ENCODE measurements around the gene ENOX1.

DNA sequence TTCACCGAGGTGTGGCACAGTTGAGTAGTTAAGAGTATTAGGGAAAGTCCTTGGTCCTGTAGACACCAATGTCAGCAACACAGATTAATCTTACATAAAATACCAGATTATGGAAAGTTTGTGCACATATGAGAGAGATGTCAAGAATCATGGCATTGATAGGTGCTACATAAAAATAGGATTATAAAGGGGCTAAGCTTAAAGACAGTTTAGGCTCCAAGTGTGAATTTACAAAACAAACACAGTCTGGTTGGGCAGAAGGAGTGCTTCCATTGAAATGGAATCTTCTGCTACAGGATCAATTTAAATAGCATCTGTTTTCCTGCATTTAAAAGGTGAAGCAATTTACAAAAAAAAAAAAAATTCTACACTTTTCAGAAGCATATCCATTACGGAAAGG is 470.5 kb downstream of the ENOX1 start:
- TF ChIP-seq, protein P1, sequence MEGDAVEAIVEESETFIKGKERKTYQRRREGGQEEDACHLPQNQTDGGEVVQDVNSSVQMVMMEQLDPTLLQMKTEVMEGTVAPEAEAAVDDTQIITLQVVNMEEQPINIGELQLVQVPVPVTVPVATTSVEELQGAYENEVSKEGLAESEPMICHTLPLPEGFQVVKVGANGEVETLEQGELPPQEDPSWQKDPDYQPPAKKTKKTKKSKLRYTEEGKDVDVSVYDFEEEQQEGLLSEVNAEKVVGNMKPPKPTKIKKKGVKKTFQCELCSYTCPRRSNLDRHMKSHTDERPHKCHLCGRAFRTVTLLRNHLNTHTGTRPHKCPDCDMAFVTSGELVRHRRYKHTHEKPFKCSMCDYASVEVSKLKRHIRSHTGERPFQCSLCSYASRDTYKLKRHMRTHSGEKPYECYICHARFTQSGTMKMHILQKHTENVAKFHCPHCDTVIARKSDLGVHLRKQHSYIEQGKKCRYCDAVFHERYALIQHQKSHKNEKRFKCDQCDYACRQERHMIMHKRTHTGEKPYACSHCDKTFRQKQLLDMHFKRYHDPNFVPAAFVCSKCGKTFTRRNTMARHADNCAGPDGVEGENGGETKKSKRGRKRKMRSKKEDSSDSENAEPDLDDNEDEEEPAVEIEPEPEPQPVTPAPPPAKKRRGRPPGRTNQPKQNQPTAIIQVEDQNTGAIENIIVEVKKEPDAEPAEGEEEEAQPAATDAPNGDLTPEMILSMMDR (IDR thresholded peaks at IDR 0.05): no peak
- TF ChIP-seq CHD2 (IDR thresholded peaks at IDR 0.05; ENCODE audit: low read length, partially characterized antibody): no peak
- no peak for TF ChIP-seq JUN (IDR thresholded peaks at IDR 0.05)
- no peak for TF ChIP-seq MAZ (IDR thresholded peaks at IDR 0.05; ENCODE audit: borderline replicate concordance, low read depth, low read length)
- no peak for TF ChIP-seq CHD4 (IDR thresholded peaks at IDR 0.05; ENCODE audit: borderline replicate concordance)
- TF ChIP-seq, protein P2, sequence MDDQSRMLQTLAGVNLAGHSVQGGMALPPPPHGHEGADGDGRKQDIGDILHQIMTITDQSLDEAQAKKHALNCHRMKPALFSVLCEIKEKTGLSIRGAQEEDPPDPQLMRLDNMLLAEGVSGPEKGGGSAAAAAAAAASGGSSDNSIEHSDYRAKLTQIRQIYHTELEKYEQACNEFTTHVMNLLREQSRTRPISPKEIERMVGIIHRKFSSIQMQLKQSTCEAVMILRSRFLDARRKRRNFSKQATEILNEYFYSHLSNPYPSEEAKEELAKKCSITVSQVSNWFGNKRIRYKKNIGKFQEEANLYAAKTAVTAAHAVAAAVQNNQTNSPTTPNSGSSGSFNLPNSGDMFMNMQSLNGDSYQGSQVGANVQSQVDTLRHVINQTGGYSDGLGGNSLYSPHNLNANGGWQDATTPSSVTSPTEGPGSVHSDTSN (IDR thresholded peaks at IDR 0.05): no peak
- TF ChIP-seq, protein P3, sequence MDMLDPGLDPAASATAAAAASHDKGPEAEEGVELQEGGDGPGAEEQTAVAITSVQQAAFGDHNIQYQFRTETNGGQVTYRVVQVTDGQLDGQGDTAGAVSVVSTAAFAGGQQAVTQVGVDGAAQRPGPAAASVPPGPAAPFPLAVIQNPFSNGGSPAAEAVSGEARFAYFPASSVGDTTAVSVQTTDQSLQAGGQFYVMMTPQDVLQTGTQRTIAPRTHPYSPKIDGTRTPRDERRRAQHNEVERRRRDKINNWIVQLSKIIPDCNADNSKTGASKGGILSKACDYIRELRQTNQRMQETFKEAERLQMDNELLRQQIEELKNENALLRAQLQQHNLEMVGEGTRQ (IDR thresholded peaks at IDR 0.05): no peak
- no peak for TF ChIP-seq ESRRA (IDR thresholded peaks at IDR 0.05; ENCODE audit: borderline replicate concordance, low read length)
- no peak for TF ChIP-seq POLR2A (IDR thresholded peaks at IDR 0.05; ENCODE audit: low read length)
- TF ChIP-seq RFX5 (IDR thresholded peaks at IDR 0.05): no peak
- no peak for TF ChIP-seq ZNF302 (CRISPR knock-in tag; IDR thresholded peaks at IDR 0.05)
